Measurements from ENCODE around the gene GPR61.

Gene GPR61

GRCh38 chr1:109513110-109513710 lies 26.5 kb upstream of the GPR61 start:
- Histone ChIP-seq H3K27me3 (ENCODE audit: low read depth, low read length) (no peaks in the 10 kb centered on the region), H3K4me1 (ENCODE audit: control insufficient read depth in 1 of 2, insufficient read depth in 2 of 2, low read length in 2 of 2) (peaks cover 0 to 17% of the 10 kb centered on the region in 2 donors), H3K9me3 (ENCODE audit: control insufficient read depth in 1 of 2, low read length in 2 of 2) (no peaks in the 10 kb centered on the region), H3K36me3 (ENCODE audit: control insufficient read depth in 1 of 2, insufficient read depth in 2 of 2, low read length in 2 of 2) (no peaks in the 10 kb centered on the region), H3K27ac (ENCODE audit: low read length) (no peak overlapping the region), H3K4me3 (ENCODE audit: low read depth in 1 of 2, low read length in 2 of 2) (no peak overlapping the region)

GRCh38 chr1:109514846-109515245 lies 24.8 kb upstream of the GPR61 start:
- H3K4me1 ChIP-seq (ENCODE audit: control insufficient read depth in 1 of 2, insufficient read depth in 2 of 2, low read length in 2 of 2) = peaks cover 0 to 7% of the 10 kb centered on the region in 2 donors

GRCh38 chr1:109516872-109517271 lies 22.8 kb upstream of the GPR61 start:
- no peaks in the 10 kb centered on the region for H3K27me3 ChIP-seq (ENCODE audit: low read depth, low read length)
- no peak overlapping the region for H3K4me3 ChIP-seq (ENCODE audit: low read depth in 1 of 2, low read length in 2 of 2)
- no peaks in the 10 kb centered on the region for H3K4me1 ChIP-seq (ENCODE audit: control insufficient read depth in 1 of 2, insufficient read depth in 2 of 2, low read length in 2 of 2)
- no peaks in the 10 kb centered on the region for H3K36me3 ChIP-seq (ENCODE audit: control insufficient read depth in 1 of 2, insufficient read depth in 2 of 2, low read length in 2 of 2)
- no peaks in the 10 kb centered on the region for H3K9me3 ChIP-seq (ENCODE audit: control insufficient read depth in 1 of 2, low read length in 2 of 2)
- no peak overlapping the region for H3K27ac ChIP-seq (ENCODE audit: low read length)

More at GRCh38 chr1:109514846-109515245, 24.8 kb upstream of the GPR61 start:
- H3K36me3 ChIP-seq (ENCODE audit: control insufficient read depth in 1 of 2, insufficient read depth in 2 of 2, low read length in 2 of 2) = no peaks in the 10 kb centered on the region
- no peak overlapping the region for H3K27ac ChIP-seq (ENCODE audit: low read length)
- H3K27me3 ChIP-seq (ENCODE audit: low read depth, low read length) = no peaks in the 10 kb centered on the region
- H3K9me3 ChIP-seq (ENCODE audit: control insufficient read depth in 1 of 2, low read length in 2 of 2) = no peaks in the 10 kb centered on the region
- H3K4me3 ChIP-seq (ENCODE audit: low read depth in 1 of 2, low read length in 2 of 2) = no peak overlapping the region

GRCh38 chr1:109517337-109517736 lies 22.3 kb upstream of the GPR61 start:
- H3K36me3 ChIP-seq (ENCODE audit: control insufficient read depth in 1 of 2, insufficient read depth in 2 of 2, low read length in 2 of 2) = no peaks in the 10 kb centered on the region
- H3K4me3 ChIP-seq (ENCODE audit: low read depth in 1 of 2, low read length in 2 of 2) = no peak overlapping the region
- H3K4me1 ChIP-seq (ENCODE audit: control insufficient read depth in 1 of 2, insufficient read depth in 2 of 2, low read length in 2 of 2) = no peaks in the 10 kb centered on the region
- no peaks in the 10 kb centered on the region for H3K9me3 ChIP-seq (ENCODE audit: control insufficient read depth in 1 of 2, low read length in 2 of 2)
- H3K27ac ChIP-seq (ENCODE audit: low read length) = no peak overlapping the region
- no peaks in the 10 kb centered on the region for H3K27me3 ChIP-seq (ENCODE audit: low read depth, low read length)

GRCh38 chr1:109521002-109521951 lies 18.4 kb upstream of the GPR61 start:
- Histone ChIP-seq H3K36me3 (ENCODE audit: control insufficient read depth in 1 of 2, insufficient read depth in 2 of 2, low read length in 2 of 2) (no peaks in the 10 kb centered on the region), H3K4me3 (ENCODE audit: low read depth in 1 of 2, low read length in 2 of 2) (no peak overlapping the region), H3K27ac (ENCODE audit: low read length) (no peak overlapping the region), H3K9me3 (ENCODE audit: control insufficient read depth in 1 of 2, low read length in 2 of 2) (no peaks in the 10 kb centered on the region), H3K4me1 (ENCODE audit: control insufficient read depth in 1 of 2, insufficient read depth in 2 of 2, low read length in 2 of 2) (no peaks in the 10 kb centered on the region), H3K27me3 (ENCODE audit: low read depth, low read length) (no peaks in the 10 kb centered on the region)

- H3K27ac ChIP-seq (ENCODE audit: low read length) = no peak overlapping the region
- no peaks in the 10 kb centered on the region for H3K9me3 ChIP-seq (ENCODE audit: control insufficient read depth in 1 of 2, low read length in 2 of 2)
Measured at GRCh38 chr1:109522026-109522425, 17.6 kb upstream of the GPR61 start.

GRCh38 chr1:109523706-109524105 lies 16.0 kb upstream of the GPR61 start:
- Histone ChIP-seq H3K27ac (ENCODE audit: low read length) (no peak overlapping the region), H3K36me3 (ENCODE audit: control insufficient read depth in 1 of 2, insufficient read depth in 2 of 2, low read length in 2 of 2) (no peaks in the 10 kb centered on the region), H3K27me3 (ENCODE audit: low read depth, low read length) (no peaks in the 10 kb centered on the region), H3K4me3 (ENCODE audit: low read depth in 1 of 2, low read length in 2 of 2) (no peak overlapping the region), H3K4me1 (ENCODE audit: control insufficient read depth in 1 of 2, insufficient read depth in 2 of 2, low read length in 2 of 2) (no peaks in the 10 kb centered on the region), H3K9me3 (ENCODE audit: control insufficient read depth in 1 of 2, low read length in 2 of 2) (no peaks in the 10 kb centered on the region)

More at GRCh38 chr1:109522026-109522425, 17.6 kb upstream of the GPR61 start:
- Histone ChIP-seq H3K36me3 (ENCODE audit: control insufficient read depth in 1 of 2, insufficient read depth in 2 of 2, low read length in 2 of 2) (no peaks in the 10 kb centered on the region), H3K4me3 (ENCODE audit: low read depth in 1 of 2, low read length in 2 of 2) (no peak overlapping the region), H3K4me1 (ENCODE audit: control insufficient read depth in 1 of 2, insufficient read depth in 2 of 2, low read length in 2 of 2) (no peaks in the 10 kb centered on the region), H3K27me3 (ENCODE audit: low read depth, low read length) (no peaks in the 10 kb centered on the region)

GRCh38 chr1:109527098-109527811 lies 12.4 kb upstream of the GPR61 start:
- Histone ChIP-seq H3K4me1 (ENCODE audit: control insufficient read depth in 1 of 2, insufficient read depth in 2 of 2, low read length in 2 of 2) (peaks cover 0 to 8% of the 10 kb centered on the region in 2 donors), H3K36me3 (ENCODE audit: control insufficient read depth in 1 of 2, insufficient read depth in 2 of 2, low read length in 2 of 2) (no peaks in the 10 kb centered on the region), H3K9me3 (ENCODE audit: control insufficient read depth in 1 of 2, low read length in 2 of 2) (no peaks in the 10 kb centered on the region), H3K27me3 (ENCODE audit: low read depth, low read length) (no peaks in the 10 kb centered on the region), H3K27ac (ENCODE audit: low read length) (no peak overlapping the region), H3K4me3 (ENCODE audit: low read depth in 1 of 2, low read length in 2 of 2) (no peak overlapping the region)

- no peak overlapping the region for H3K27ac ChIP-seq (ENCODE audit: low read length)
- H3K9me3 ChIP-seq (ENCODE audit: control insufficient read depth in 1 of 2, low read length in 2 of 2) = no peaks in the 10 kb centered on the region
- no peak overlapping the region for H3K4me3 ChIP-seq (ENCODE audit: low read depth in 1 of 2, low read length in 2 of 2)
- H3K36me3 ChIP-seq (ENCODE audit: control insufficient read depth in 1 of 2, insufficient read depth in 2 of 2, low read length in 2 of 2) = no peaks in the 10 kb centered on the region
- H3K4me1 ChIP-seq (ENCODE audit: control insufficient read depth in 1 of 2, insufficient read depth in 2 of 2, low read length in 2 of 2) = peaks cover 5 to 15% of the 10 kb centered on the region in 2 donors
- H3K27me3 ChIP-seq (ENCODE audit: low read depth, low read length) = no peaks in the 10 kb centered on the region
Measured at GRCh38 chr1:109527846-109528695, 11.6 kb upstream of the GPR61 start.

GRCh38 chr1:109528712-109529111 lies 11.0 kb upstream of the GPR61 start:
- no peak overlapping the region for H3K4me3 ChIP-seq (ENCODE audit: low read depth in 1 of 2, low read length in 2 of 2)

More at GRCh38 chr1:109528712-109529111, 11.0 kb upstream of the GPR61 start:
- H3K9me3 ChIP-seq (ENCODE audit: control insufficient read depth in 1 of 2, low read length in 2 of 2) = no peaks in the 10 kb centered on the region
- H3K36me3 ChIP-seq (ENCODE audit: control insufficient read depth in 1 of 2, insufficient read depth in 2 of 2, low read length in 2 of 2) = no peaks in the 10 kb centered on the region
- H3K27ac ChIP-seq (ENCODE audit: low read length) = no peak overlapping the region
- no peaks in the 10 kb centered on the region for H3K27me3 ChIP-seq (ENCODE audit: low read depth, low read length)
- peaks cover 5 to 15% of the 10 kb centered on the region in 2 donors for H3K4me1 ChIP-seq (ENCODE audit: control insufficient read depth in 1 of 2, insufficient read depth in 2 of 2, low read length in 2 of 2)
